IPS-18a (cell line): Measurements from ENCODE around the gene IL10.

Experiments used
- H3K27ac ChIP-seq: one replicate; pipeline ENCODE4 v1.5.1; 2013; ENCODE audit warnings: low read length
- H3K27me3 ChIP-seq: one replicate; pipeline ENCODE4 v1.6.1; 2013; ENCODE audit warnings: mild to moderate bottlenecking, low read length; ENCODE audit not compliant: control insufficient read depth, insufficient read depth
- H3K36me3 ChIP-seq: one replicate; pipeline ENCODE4 v1.6.1; 2013; ENCODE audit warnings: low read depth, low read length; ENCODE audit not compliant: control insufficient read depth
- H3K4me1 ChIP-seq: one replicate; pipeline ENCODE4 v1.6.1; 2013; ENCODE audit warnings: low read depth, low read length; ENCODE audit not compliant: control insufficient read depth
- H3K4me3 ChIP-seq: one replicate; pipeline ENCODE4 v1.5.1; 2013; ENCODE audit warnings: low read length
- H3K9ac ChIP-seq: one replicate; pipeline ENCODE4 v1.6.1; 2013; ENCODE audit warnings: mild to moderate bottlenecking, low read length, moderate library complexity
- H3K9me3 ChIP-seq: one replicate; pipeline ENCODE4 v1.6.1; 2013; ENCODE audit warnings: low read depth, low read length; ENCODE audit not compliant: control insufficient read depth

Gene IL10

DNA sequence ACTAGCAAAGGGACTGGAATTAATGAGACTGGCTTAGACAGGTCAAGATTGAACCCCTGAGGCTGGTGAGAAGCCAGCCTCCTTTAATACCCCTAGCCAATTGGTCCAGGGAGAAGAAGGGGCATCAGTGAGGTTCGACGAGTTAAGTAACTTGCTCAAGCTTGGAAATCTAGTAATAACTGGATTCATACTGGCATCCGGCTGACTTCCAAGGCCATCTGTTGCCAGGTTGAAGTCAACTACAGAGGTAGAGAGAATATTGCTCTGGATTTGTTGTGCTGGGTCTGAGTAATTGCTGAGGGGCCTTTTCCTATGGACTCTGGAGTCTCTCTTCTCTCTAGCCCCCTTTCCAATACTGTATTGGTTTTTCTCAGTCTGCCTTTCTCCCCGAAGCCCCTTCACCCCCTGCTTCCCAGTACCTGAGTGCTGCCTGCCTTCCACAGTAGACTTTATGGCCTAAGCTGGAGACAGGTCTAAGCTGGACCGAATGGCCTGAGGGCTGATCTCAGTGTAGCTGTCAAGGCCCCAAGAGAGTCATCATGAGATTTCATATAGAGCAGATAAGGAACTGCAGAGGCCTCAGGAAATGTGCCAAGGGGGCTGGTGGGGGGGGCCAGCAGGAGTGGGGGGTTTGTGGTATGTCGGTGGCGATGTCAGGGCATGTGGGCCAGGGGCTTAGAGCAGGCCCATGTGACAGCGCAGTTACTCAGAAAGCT, 44.2 kb downstream of the IL10 start:
- Histone ChIP-seq H3K36me3 (peaks cover 22% of the 10 kb centered on the region), H3K9ac (no peak overlapping the region), H3K27ac (no peak overlapping the region), H3K27me3 (no peaks in the 10 kb centered on the region), H3K9me3 (no peaks in the 10 kb centered on the region), H3K4me1 (peaks cover 9% of the 10 kb centered on the region), H3K4me3 (no peak overlapping the region)

- no peak overlapping the region for H3K27ac ChIP-seq
- H3K36me3 ChIP-seq = peaks cover 9% of the 10 kb centered on the region
- no peak overlapping the region for H3K9ac ChIP-seq
- peaks cover 9% of the 10 kb centered on the region for H3K4me1 ChIP-seq
- no peak overlapping the region for H3K4me3 ChIP-seq
- H3K27me3 ChIP-seq = no peaks in the 10 kb centered on the region
- H3K9me3 ChIP-seq = no peaks in the 10 kb centered on the region
Observed at GRCh38 chr1:206725109-206725963, 47.0 kb downstream of the IL10 start.

- Histone ChIP-seq H3K36me3 (no peaks in the 10 kb centered on the region), H3K9me3 (no peaks in the 10 kb centered on the region), H3K9ac (no peak overlapping the region), H3K4me1 (peaks cover 9% of the 10 kb centered on the region), H3K4me3 (no peak overlapping the region), H3K27me3 (no peaks in the 10 kb centered on the region), H3K27ac (no peak overlapping the region)
Observed at GRCh38 chr1:206723805-206724472, 48.4 kb downstream of the IL10 start.

- no peaks in the 10 kb centered on the region for H3K9me3 ChIP-seq
- H3K36me3 ChIP-seq = no peaks in the 10 kb centered on the region
- no peak overlapping the region for H3K9ac ChIP-seq
- no peak overlapping the region for H3K4me3 ChIP-seq
- H3K4me1 ChIP-seq = peaks cover 9% of the 10 kb centered on the region
- H3K27me3 ChIP-seq = no peaks in the 10 kb centered on the region
- no peak overlapping the region for H3K27ac ChIP-seq
Observed at GRCh38 chr1:206723462-206723804, 48.9 kb downstream of the IL10 start.

DNA sequence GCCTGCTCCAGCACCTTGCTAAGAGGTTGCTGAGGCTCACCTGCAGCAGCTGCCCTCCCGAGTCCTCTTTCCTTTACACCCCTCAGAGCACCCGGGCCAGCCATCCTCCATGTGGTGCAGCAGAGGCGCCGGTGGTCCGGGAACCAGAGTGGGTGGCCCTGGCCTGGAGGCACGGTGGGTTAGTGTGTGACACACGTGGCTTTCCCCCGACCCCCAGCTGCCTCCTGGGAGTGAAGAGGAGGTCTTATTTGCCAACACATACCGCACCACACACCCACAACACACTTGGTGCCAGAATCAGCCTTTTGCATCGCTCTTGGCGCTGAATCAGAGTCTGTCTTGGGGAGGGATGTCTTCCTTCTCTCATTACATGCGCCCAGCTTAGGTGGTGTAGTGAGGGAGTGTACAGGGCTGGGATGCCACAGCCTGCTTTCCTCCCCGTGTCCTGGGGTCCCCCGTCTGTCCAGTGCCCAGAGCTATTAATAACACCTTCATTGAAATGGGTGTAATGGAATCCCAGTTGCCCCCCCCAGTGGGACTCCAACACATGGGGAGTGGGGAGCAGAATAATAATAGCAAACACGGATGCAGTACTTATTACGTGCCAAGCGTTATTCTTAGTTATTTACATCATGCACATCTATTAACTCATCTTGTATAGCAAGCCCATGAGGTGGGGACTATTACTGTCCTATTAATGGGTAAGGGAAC, 49.4 kb downstream of the IL10 start:
- Histone ChIP-seq H3K27me3 (no peaks in the 10 kb centered on the region), H3K36me3 (no peaks in the 10 kb centered on the region), H3K9me3 (no peaks in the 10 kb centered on the region), H3K27ac (no peak overlapping the region), H3K9ac (no peak overlapping the region), H3K4me3 (no peak overlapping the region), H3K4me1 (peaks cover 9% of the 10 kb centered on the region)

DNA sequence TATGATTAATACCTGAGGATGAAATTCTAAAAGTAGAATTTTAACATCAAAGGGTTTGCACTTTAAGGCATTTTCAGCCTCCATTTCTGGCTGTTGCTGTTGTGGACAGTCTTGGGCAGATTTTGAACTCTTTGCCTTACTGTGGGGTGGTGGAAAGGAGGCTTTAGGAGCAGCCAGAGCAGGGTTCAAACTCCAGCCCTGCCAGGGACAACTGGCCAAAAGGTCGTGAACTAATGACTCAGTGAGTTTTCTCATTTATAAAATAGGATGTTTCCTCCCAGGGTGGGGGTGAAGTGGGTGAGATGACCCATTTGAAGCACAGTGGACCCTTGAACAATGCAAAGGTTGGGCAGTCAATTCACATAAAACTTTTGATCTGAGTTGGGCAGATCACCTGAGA, 50.8 kb downstream of the IL10 start:
- peaks cover 9% of the 10 kb centered on the region for H3K4me1 ChIP-seq

GRCh38 chr1:206719169-206719839, 53.0 kb downstream of the IL10 start:
- H3K4me3 ChIP-seq = no peak overlapping the region
- H3K36me3 ChIP-seq = no peaks in the 10 kb centered on the region
- H3K9ac ChIP-seq = no peak overlapping the region
- no peak overlapping the region for H3K27ac ChIP-seq
- no peaks in the 10 kb centered on the region for H3K9me3 ChIP-seq
- peaks cover 9% of the 10 kb centered on the region for H3K4me1 ChIP-seq
- no peaks in the 10 kb centered on the region for H3K27me3 ChIP-seq

More for the DNA sequence above, 50.8 kb downstream of the IL10 start:
- Histone ChIP-seq H3K27me3 (no peaks in the 10 kb centered on the region), H3K36me3 (no peaks in the 10 kb centered on the region), H3K4me3 (no peak overlapping the region), H3K9ac (no peak overlapping the region), H3K9me3 (no peaks in the 10 kb centered on the region), H3K27ac (no peak overlapping the region)

DNA sequence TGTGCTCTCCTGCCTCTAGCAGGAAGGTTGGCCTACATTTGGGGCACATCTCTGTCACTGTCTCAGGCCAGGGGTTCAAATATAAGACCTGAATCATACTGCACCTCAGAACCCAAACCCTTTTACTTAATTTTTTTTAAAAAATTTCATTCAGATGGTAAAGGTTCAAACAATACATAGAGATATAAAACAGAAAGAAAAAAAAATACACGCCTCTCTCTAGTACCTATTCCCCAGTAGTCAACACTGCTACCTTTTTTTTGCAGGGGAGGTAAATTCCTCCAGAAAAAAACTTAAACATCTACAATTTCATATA, 54.7 kb downstream of the IL10 start:
- Histone ChIP-seq H3K27ac (no peak overlapping the region), H3K9me3 (no peaks in the 10 kb centered on the region), H3K9ac (no peak overlapping the region), H3K4me3 (no peak overlapping the region), H3K4me1 (no peaks in the 10 kb centered on the region), H3K27me3 (no peaks in the 10 kb centered on the region), H3K36me3 (no peaks in the 10 kb centered on the region)
